GM21576 (cell line): Measurements from ENCODE around the gene APC.
"Not testable (repeated sequence)": the region's sequence is repeated elsewhere in the genome, so short reads cannot be mapped to it uniquely, and the experiment has no call there.

Source experiments
- ATAC-seq: cut with Tn5 transposase; IDR thresholded peaks from one replicate; pipeline ENCODE4 v1.9.1; 2021; ENCODE audit warnings: mild to moderate bottlenecking, moderate library complexity; ENCODE audit not compliant: unreplicated experiment

Gene APC

GRCh38 chr5:112713206-112713605 is 24.5 kb upstream of the APC start:
- ATAC-seq = no peak

GRCh38 chr5:112716895-112717294 is 20.8 kb upstream of the APC start:
- ATAC-seq = not testable (repeated sequence)

GRCh38 chr5:112717506-112718082 is 20.1 kb upstream of the APC start:
- no peak for ATAC-seq

GRCh38 chr5:112718344-112718743 is 19.3 kb upstream of the APC start:
- ATAC-seq = no peak

- ATAC-seq = no peak
These were observed 17.1 kb upstream of the APC start for GRCh38 chr5:112720576-112720975.

GRCh38 chr5:112724901-112725300 is 12.8 kb upstream of the APC start:
- no peak for ATAC-seq

GRCh38 chr5:112729630-112730029 is 8.1 kb upstream of the APC start:
- ATAC-seq = no peak

GRCh38 chr5:112732131-112732530 is 5.6 kb upstream of the APC start:
- ATAC-seq = no peak

GRCh38 chr5:112733586-112733985 is 4.1 kb upstream of the APC start:
- no peak for ATAC-seq

- ATAC-seq = no peak
These were observed 3.1 kb upstream of the APC start for GRCh38 chr5:112734597-112734996.

- ATAC-seq = no peak
These were observed 2.0 kb upstream of the APC start for GRCh38 chr5:112735702-112736101.

GRCh38 chr5:112737070-112737462 is 619 bp upstream of the APC start:
- ATAC-seq = peak; percentile 0

- ATAC-seq = peak; percentile 25
These were observed 491 bp downstream of the APC start for GRCh38 chr5:112738191-112738560.

- no peak for ATAC-seq
These were observed 4.7 kb downstream of the APC start for GRCh38 chr5:112742424-112742823.

GRCh38 chr5:112743631-112744030 is 5.9 kb downstream of the APC start:
- no peak for ATAC-seq

- ATAC-seq = no peak
These were observed 14.7 kb downstream of the APC start for GRCh38 chr5:112752335-112752734.

- no peak for ATAC-seq
These were observed 18.0 kb downstream of the APC start for GRCh38 chr5:112755703-112756102.

GRCh38 chr5:112757468-112758208 is 20.0 kb downstream of the APC start:
- peak; percentile 85 for ATAC-seq

- ATAC-seq = no peak
These were observed 21.0 kb downstream of the APC start for GRCh38 chr5:112758676-112759075.

- no peak for ATAC-seq
These were observed 24.6 kb downstream of the APC start for GRCh38 chr5:112762113-112762810.

- no peak for ATAC-seq
These were observed 25.5 kb downstream of the APC start for GRCh38 chr5:112763165-112763564.

GRCh38 chr5:112772124-112772523 is 34.4 kb downstream of the APC start:
- ATAC-seq = no peak
